Left renal pelvis (tissue), 4 donors: ENCODE results near the gene PON3. TPM values are rescaled to one million over a fixed set of nuclear protein-coding genes. Genes with fewer than 3 reads are reported as not detected.

Source experiments
- DNase-seq, 4 donors: peaks; one replicate each; pipeline ENCODE4 v3.0.0-alpha.2; 2013; ENCODE audit warnings: low read depth in 4 of 4, low spot score in 3 of 4
- polyA plus RNA-seq, 4 donors: library from polyadenylated mRNA; unstranded; fragments of 120-200 nt; gene quantifications; one replicate each; pipeline ENCODE4 v1.2.1, GENCODE V29; 2013; ENCODE audit not compliant: insufficient read length in 4 of 4

PON3 gene
- polyA plus RNA-seq, 4 donors = 1.8 to 2.4 (median 2.3) TPM

- DNase-seq = no peak
These were observed 31.0 kb downstream of the PON3 start for GRCh38 chr7:95365151-95365550.

- DNase-seq = no peak
These were observed 38.6 kb downstream of the PON3 start for GRCh38 chr7:95357623-95358022.

- no peak for DNase-seq
These were observed 53.4 kb downstream of the PON3 start for GRCh38 chr7:95342642-95343307.

- DNase-seq = no peak
These were observed 54.1 kb downstream of the PON3 start for GRCh38 chr7:95342029-95342428.

GRCh38 chr7:95340491-95340890 lies 55.7 kb downstream of the PON3 start:
- DNase-seq = no peak

DNA sequence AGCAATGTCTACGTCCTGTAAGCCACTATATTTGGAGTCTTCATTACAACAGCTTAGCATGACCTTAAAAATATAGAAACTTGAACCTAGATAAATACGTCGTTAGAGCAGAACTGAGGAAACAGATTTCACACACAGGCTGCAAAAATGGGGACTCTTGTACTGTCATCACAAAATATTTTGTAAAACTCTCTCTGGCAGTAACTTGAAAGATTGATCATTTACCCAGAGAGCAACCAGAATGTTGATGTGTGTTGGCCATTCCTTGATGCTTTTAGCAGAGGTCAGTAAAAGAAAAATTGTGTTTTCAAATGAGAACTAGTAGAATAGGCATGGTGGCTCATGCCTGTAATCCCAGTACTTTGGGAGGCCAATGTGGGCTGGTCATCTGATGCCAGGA lies 57.3 kb downstream of the PON3 start:
- no peak for DNase-seq

GRCh38 chr7:95335093-95335492 lies 61.1 kb downstream of the PON3 start:
- DNase-seq = no peak

- DNase-seq = no peak
These were observed 61.7 kb downstream of the PON3 start for GRCh38 chr7:95334447-95334846.

DNA sequence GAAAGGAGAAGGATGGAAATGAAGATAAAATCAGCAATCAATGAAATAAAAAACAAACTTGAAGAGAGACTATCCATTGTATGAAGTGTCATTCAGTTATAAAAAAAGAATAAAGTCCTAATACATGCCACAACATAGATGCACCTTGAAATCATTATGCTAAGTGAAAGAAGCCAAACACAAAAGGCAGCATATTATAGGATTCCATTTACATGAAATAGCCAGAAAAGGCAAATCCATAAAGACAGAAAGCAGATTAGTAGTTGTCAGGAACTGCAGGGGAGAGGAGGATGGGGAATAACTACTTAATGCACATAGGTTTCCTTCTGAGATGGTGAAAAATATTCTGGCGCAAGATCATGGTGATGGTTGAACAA lies 65.2 kb downstream of the PON3 start:
- no peak for DNase-seq

DNA sequence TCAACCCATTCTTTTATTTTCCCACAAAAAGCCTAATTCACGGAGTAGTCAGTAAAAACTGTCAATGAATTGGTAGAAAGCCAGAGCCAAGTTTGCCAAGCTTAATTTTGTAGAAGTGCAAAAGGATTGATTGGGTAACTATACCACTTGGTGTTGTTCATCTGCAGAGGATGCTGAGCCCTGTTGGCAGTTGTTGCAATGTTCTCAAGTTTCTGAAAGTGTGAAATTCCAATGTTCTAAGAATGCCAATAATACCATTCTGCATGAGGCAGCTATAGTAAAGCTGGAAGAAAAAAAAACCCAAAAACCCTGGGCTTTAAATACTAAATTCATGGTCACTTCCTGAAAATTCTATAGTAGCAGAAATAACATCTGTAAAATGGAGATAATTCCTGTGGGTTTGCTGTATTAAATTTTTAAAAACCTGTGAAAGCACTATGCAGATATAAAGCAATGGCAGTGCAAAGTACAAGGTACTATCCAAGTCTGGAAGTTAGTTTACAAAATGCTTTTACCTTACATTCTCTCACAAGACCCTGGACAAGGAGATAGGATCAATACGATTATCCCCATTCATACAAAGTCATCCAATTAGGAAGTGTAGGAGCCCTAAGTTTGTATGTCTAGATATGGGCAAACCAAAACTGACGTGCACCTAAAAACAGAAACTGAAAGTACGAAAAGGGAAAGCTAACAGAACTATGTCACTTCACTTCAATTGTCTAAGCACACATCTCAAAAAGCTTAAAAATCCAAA lies 65.8 kb downstream of the PON3 start:
- no peak for DNase-seq

DNA sequence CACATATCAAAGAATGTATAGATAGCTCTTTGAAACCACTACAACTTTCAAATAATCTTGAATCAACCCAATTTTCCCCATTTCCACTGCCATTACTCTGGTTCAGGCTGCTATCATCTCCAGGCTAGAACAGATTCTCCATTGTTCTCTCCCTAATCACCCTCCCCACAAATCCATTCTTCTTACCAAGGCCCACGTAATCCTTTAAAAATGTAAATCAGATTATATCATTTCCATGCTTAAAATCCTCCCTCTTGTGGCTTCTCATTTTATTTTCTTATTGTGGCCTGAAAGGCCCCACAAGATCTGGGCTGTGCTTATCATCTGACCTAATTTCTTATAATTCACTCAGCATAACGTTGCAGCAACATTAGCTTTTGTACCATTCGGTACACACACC lies 68.8 kb downstream of the PON3 start:
- DNase-seq = no peak

- DNase-seq = no peak
These were observed 71.7 kb downstream of the PON3 start, which contains the start of gene PON1 for GRCh38 chr7:95324431-95324830. PON1 (minus strand) TSS chr7:95324532; CDS start chr7:95324475, 57 bp downstream.

GRCh38 chr7:95323410-95324129 lies 72.6 kb downstream of the PON3 start:
- DNase-seq = no peak

DNA sequence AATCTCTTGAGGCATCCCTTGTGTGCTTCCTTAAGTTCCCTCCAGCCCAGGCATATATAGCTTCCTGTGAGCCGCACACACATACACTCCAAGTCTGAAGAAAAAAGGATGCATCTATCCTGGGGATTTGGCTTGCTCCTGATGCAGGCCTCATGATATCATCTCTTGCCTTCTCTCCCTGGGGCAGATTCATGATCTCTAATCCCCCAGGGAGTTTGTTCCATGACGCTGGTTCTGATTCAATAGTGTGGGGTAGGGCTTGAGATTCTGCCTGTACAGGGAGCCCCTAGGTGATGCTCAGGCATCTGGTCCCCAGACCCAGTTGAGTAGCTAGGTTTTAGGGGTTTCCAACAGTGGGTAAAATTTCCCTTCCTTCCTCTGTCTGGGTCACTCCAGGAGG lies 73.3 kb downstream of the PON3 start:
- no peak for DNase-seq

DNA sequence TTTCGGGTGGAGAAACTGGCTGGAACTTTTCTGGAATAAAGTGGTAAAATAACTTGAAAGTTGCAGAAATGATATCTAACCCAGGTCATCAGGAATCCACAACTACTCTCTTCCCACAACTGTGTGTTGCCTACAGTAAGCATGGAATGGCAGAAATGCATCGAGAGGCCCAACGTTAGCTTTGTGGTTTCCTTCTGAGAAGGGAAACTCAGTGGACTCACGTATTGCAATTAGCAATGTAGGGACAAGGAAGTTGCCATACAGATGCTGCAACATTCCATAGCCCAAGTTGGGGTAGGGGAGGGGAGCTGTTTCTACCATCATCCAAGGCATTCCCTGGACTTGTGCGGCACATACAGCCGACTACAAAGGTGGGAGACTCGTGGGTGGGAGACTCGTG lies 73.8 kb downstream of the PON3 start:
- DNase-seq = no peak

DNA sequence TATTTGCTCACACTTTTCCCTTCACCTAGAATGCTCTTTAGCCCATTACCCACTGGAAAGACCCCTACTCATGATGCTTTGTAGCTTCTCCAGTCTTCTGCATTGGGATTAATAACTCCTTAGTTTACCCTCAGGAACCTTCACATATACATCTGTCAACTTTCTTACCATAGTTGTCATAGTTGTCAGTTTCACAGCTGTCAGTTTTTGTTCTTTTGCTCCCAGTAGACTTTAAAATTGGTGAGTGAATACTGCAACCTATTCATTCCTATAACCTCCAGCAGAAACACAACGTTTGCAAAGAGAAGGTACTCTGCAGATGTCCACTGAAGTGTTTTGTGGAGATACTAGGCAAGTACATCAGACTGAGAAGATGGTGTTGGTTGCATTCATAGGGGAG lies 74.5 kb downstream of the PON3 start:
- DNase-seq = no peak

- DNase-seq = no peak
These were observed 75.5 kb downstream of the PON3 start for GRCh38 chr7:95320651-95321050.

DNA sequence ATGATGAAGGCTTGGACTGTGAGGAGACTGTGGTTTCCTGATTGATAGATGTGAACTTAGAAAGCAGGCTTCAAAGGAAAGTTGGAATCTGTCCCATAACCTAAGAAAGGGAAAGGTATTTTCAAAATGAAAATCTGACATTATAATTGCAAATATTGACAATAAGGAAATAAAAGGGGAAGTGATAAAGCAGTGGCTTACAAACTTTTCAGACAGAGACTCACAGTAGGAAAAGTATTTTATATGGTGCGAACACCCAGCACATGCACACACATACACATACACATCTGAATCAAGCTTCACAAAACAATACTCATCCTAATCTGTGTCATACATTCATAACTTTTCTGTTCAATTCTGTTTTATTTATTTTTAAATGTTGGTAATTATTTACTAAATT lies 76.6 kb downstream of the PON3 start:
- no peak for DNase-seq

DNA sequence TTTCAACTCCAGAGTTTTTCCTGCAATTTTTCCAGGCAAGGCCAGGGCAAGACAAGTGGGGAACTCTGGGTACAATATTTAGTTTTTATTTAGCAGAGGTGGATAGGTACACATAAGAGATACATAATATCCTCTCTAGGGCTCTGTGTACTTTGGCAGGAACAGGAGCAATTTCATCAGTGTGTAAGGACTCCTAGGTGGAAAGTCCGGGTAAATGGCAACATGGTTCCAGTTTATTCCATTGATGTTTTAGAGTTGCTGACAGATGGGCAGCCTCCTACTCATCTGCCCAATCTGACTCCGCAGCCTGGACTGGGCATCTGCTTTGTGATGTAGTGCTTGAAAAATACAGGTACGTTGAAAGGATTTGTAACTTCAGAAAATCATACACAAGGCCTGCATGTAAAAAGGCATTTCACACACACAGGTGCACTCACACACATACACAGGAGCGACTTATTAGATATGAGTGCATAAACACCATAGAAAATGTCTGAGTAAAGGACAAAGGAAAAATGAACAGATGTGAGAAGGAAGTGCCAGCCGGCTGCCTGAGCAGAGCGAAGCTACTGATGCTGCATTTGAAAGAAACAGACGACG lies 77.6 kb downstream of the PON3 start:
- no peak for DNase-seq

DNA sequence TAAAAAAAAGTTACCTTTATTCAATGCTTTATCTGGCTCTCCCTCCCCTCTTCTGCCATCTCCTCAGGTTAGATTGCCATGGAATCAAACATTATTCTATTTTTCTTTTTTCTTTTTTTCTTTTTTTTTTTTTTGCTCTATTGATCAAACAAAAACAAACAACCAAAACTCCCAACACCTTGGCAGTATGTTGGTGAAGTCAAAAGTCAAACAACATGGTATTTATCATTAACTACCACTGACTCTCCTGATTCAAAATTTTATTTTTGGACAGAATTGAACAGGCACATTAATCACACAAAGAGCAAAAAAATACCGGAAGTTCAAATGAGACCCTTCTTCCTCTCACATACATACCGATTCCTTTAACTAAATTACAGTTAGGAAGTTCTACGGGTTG lies 78.2 kb downstream of the PON3 start:
- no peak for DNase-seq

DNA sequence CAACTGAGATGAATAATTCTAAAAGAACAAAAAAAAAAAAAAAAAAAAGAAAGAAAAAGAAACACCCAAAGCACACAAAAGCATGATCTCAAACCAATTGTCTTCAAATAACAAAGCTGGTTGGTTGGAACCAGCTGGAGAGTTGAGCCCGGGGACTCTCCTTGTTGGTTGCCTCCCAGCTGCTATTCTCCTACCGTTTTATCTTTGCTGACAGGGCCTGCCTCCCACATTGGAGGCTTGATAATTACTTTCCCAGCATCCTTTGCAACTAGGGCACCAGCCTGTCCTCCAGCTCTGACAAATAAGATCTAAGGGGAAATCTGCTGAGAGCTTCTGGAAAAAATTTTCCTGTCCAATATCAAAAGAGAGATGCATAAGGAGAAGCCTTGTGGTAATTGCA lies 78.6 kb downstream of the PON3 start:
- DNase-seq = no peak
